Fibroblast of lung (primary cell): ENCODE measurements around the gene KREMEN1. TPM values are rescaled to one million over a fixed set of nuclear protein-coding genes. Genes with fewer than 3 reads are reported as not detected.

Experiments used
- DNase-seq, 2 donors: peaks; one replicate each; pipeline versions ENCODE4 v3.0.0 to v3.0.0-alpha.2; 2010; ENCODE audit warnings: low read depth in 2 of 2
- H2AFZ ChIP-seq: 2 replicates; pipeline ENCODE4 v1.5.1; 2012; ENCODE audit warnings: low read length, control low read depth, inconsistent platforms
- H3K27ac ChIP-seq: 2 replicates; pipeline ENCODE4 v1.5.1; 2011; ENCODE audit warnings: low read length, control low read depth; ENCODE audit not compliant: insufficient read depth
- H3K27me3 ChIP-seq: 2 replicates; pipeline ENCODE4 v1.5.1; 2011; ENCODE audit warnings: mild to moderate bottlenecking, low read length; ENCODE audit not compliant: control insufficient read depth, insufficient read depth
- H3K36me3 ChIP-seq: 2 replicates; pipeline ENCODE4 v1.5.1; 2011; ENCODE audit warnings: low read length; ENCODE audit not compliant: control insufficient read depth, insufficient read depth
- H3K4me1 ChIP-seq: 2 replicates; pipeline ENCODE4 v1.5.1; 2011; ENCODE audit warnings: low read length; ENCODE audit not compliant: control insufficient read depth, insufficient read depth; ENCODE audit errors: extremely low read depth
- H3K4me2 ChIP-seq: 2 replicates; pipeline ENCODE4 v1.5.1; 2011; ENCODE audit warnings: low read length, control low read depth; ENCODE audit not compliant: insufficient read depth; ENCODE audit errors: extremely low read depth
- H3K4me3 ChIP-seq, 4 experiments: fragments of 200-600 bp in 1 of 4; sonication (generic) in 1 of 4; replicated peaks in 1 of 4; 2 replicates each; pipeline ENCODE4 v1.5.1; 2011 to 2016; ENCODE audit warnings: low read length in 4 of 4, low read depth in 3 of 4, mild to moderate bottlenecking in 3 of 4, control low read depth in 2 of 4, inconsistent platforms in 1 of 4, mixed read lengths in 1 of 4; ENCODE audit not compliant: insufficient read depth in 1 of 4; ENCODE audit errors: control extremely low read depth in 1 of 4
- H3K79me2 ChIP-seq: 2 replicates; pipeline ENCODE4 v1.5.1; 2012; ENCODE audit warnings: mild to moderate bottlenecking, low read length, inconsistent platforms; ENCODE audit not compliant: control insufficient read depth, insufficient read depth
- H3K9ac ChIP-seq: 2 replicates; pipeline ENCODE4 v1.5.1; 2011; ENCODE audit warnings: mild to moderate bottlenecking, low read length, control low read depth; ENCODE audit not compliant: insufficient read depth
- H3K9me3 ChIP-seq: 2 replicates; pipeline ENCODE4 v1.5.1; 2012; ENCODE audit warnings: low read depth, low read length; ENCODE audit not compliant: control insufficient read depth, insufficient read depth
- H4K20me1 ChIP-seq: 2 replicates; pipeline ENCODE4 v1.5.1; 2011; ENCODE audit warnings: low read length; ENCODE audit not compliant: control insufficient read depth, insufficient read depth; ENCODE audit errors: extremely low read depth
- CTCF ChIP-seq, 2 donors: IDR thresholded peaks in 1 of 2; conservative IDR thresholded peaks in 1 of 2; 1 replicate in 1 of 2; 2 replicates in 1 of 2; pipeline ENCODE4 v1.5.1; 2011 to 2012; ENCODE audit warnings: low read length in 2 of 2, control low read depth in 1 of 2, inconsistent platforms in 1 of 2, low read depth in 1 of 2, mild to moderate bottlenecking in 1 of 2
- EZH2 ChIP-seq: IDR thresholded peaks from 2 replicates; pipeline ENCODE4 v1.5.1; 2012; ENCODE audit warnings: low read length, control low read depth, mild to moderate bottlenecking; ENCODE audit errors: missing control alignments
- polyA plus RNA-seq, 2 donors: library from polyadenylated mRNA; depleted of rRNA in 1 of 2; stranded (reverse) in 1 of 2; unstranded in 1 of 2; fragments of >200 nt; gene quantifications; 2 replicates each; pipeline ENCODE4 v1.2.1, GENCODE V29; 2011 to 2012; ENCODE audit warnings: missing spikeins in 1 of 2
- total RNA-seq: library from RNA; depleted of rRNA; stranded (reverse); fragments of >200 nt; gene quantifications from 2 replicates; pipeline ENCODE4 v1.2.1, GENCODE V29; 2014

Gene KREMEN1
- total and polyA plus RNA-seq, 2 donors (not counting 1 experiment from before 2014, with no cell fraction given): 7.0 to 12.9 TPM

GRCh38 chr22:29216873-29217666 is 144.2 kb downstream of the KREMEN1 start:
- no peaks in the 10 kb centered on the region for H3K4me1 ChIP-seq
- H3K9ac ChIP-seq: no peak overlapping the region
- H3K27me3 ChIP-seq: peaks cover 3% of the 10 kb centered on the region
- TF ChIP-seq CTCF (conservative IDR thresholded peaks at IDR 0.05 in 1 of 2, IDR thresholded peaks at IDR 0.05 in 1 of 2; ENCODE audit: low read depth in 1 of 2, low read length in 2 of 2): no peak
- TF ChIP-seq EZH2: no peak
- H3K9me3 ChIP-seq: no peaks in the 10 kb centered on the region
- H2AFZ ChIP-seq: no peak overlapping the region
- H3K27ac ChIP-seq: no peak overlapping the region
- H3K36me3 ChIP-seq: no peaks in the 10 kb centered on the region
- DNase-seq: peak in 1 of 2 donors; percentile 17
- H3K4me2 ChIP-seq: no peak overlapping the region
- H3K79me2 ChIP-seq: no peaks in the 10 kb centered on the region
- no peaks in the 10 kb centered on the region for H4K20me1 ChIP-seq
- no peak overlapping the region for H3K4me3 ChIP-seq

Other genes with a start within 250 kb of the KREMEN1 start
- 2.3 and 2.6 TPM in 2 replicates for gene ZNRF3, start 189.5 kb upstream of the KREMEN1 start, total RNA-seq
- 1.1 and 2.5 TPM in 2 replicates for gene ZNRF3, start 189.5 kb upstream of the KREMEN1 start, polyA plus RNA-seq
- 0.17 TPM in 1 of 2 replicates, not detected in the other for gene C22orf31, start 11.2 kb upstream of the KREMEN1 start, total RNA-seq
- gene C22orf31, start 11.2 kb upstream of the KREMEN1 start, polyA plus RNA-seq: 0.14 TPM in 1 of 2 replicates, not detected in the other
- 0.50 and 2.8 TPM in 2 replicates for gene EMID1, start 132.9 kb downstream of the KREMEN1 start, total RNA-seq
- gene EMID1, start 132.9 kb downstream of the KREMEN1 start, polyA plus RNA-seq: not detected in 2 replicates
- gene RHBDD3, start 194.9 kb downstream of the KREMEN1 start, total RNA-seq: 20.3 and 20.6 TPM in 2 replicates
- gene RHBDD3, start 194.9 kb downstream of the KREMEN1 start, polyA plus RNA-seq: 6.7 and 7.2 TPM in 2 replicates
- 107 and 150 TPM in 2 replicates for gene EWSR1, start 195.2 kb downstream of the KREMEN1 start, total RNA-seq
- 172 and 224 TPM in 2 replicates for gene EWSR1, start 195.2 kb downstream of the KREMEN1 start, polyA plus RNA-seq
- gene GAS2L1, start 233.6 kb downstream of the KREMEN1 start, total RNA-seq: 6.9 and 8.9 TPM in 2 replicates
- 5.4 and 7.5 TPM in 2 replicates for gene GAS2L1, start 233.6 kb downstream of the KREMEN1 start, polyA plus RNA-seq
- not detected in 2 replicates for gene RASL10A, start 242.7 kb downstream of the KREMEN1 start, total RNA-seq
- not detected in 2 replicates for gene RASL10A, start 242.7 kb downstream of the KREMEN1 start, polyA plus RNA-seq